NT2/D1 (cell line): Measurements from ENCODE around the gene NTM.
A peak's percentile ranks its signal among the peaks of the same experiment; 100 is the strongest.

Experiments used
- DNase-seq: peaks from one replicate; pipeline ENCODE4 v3.0.0-alpha.2; 2011; ENCODE audit warnings: low read depth, low spot score
- H3K27me3 ChIP-seq: 2 replicates; pipeline ENCODE4 v1.6.0; 2011; ENCODE audit warnings: mild to moderate bottlenecking; ENCODE audit not compliant: insufficient read length, insufficient read depth
- H3K36me3 ChIP-seq: 2 replicates; pipeline ENCODE4 v1.6.1; 2011; ENCODE audit warnings: mild to moderate bottlenecking, low read length, mixed read lengths; ENCODE audit not compliant: insufficient read depth, insufficient read length
- H3K4me1 ChIP-seq: 2 replicates; pipeline ENCODE4 v1.5.1; 2011; ENCODE audit not compliant: insufficient read depth, insufficient read length
- H3K4me3 ChIP-seq: 2 replicates; pipeline ENCODE4 v1.5.1; 2011; ENCODE audit warnings: low read depth; ENCODE audit not compliant: insufficient read length
- H3K9ac ChIP-seq: 2 replicates; pipeline ENCODE4 v1.6.0; 2011; ENCODE audit warnings: low read depth; ENCODE audit not compliant: insufficient read length
- H3K9me3 ChIP-seq: 2 replicates; pipeline ENCODE4 v1.5.1; 2011; ENCODE audit warnings: mild to moderate bottlenecking, low read length; ENCODE audit not compliant: insufficient read depth
- SUZ12 ChIP-seq: IDR thresholded peaks from 2 replicates; pipeline ENCODE4 v1.6.1; 2011; ENCODE audit not compliant: insufficient read length, insufficient read depth; ENCODE audit errors: extremely low read depth
- YY1 ChIP-seq: IDR thresholded peaks from 2 replicates; pipeline ENCODE4 v1.6.1; 2011; ENCODE audit not compliant: insufficient read length, insufficient read depth
- ZNF274 ChIP-seq: IDR thresholded peaks from 2 replicates; pipeline ENCODE4 v1.6.1; 2011; ENCODE audit warnings: mild to moderate bottlenecking, low read depth, low read length

The NTM gene

DNA sequence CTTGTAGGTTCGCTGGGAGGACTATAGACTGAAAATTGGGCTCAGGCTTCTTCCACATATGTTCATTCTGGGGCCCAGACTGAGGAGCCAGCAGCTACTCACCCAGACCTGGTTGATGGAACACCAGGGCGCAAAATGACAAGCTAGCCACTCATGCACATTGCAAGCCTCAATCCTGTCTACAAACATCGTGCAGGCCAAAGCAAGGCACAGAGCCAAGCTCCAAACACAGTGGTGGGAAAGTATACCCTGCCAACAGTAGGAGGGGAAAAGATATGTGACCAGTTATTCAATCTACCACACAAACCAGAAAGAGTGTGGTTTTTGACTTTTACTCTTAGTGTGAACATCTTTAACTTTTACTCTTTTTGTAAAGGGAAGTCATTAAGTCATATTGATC, 660.5 kb downstream of the NTM start:
- Histone ChIP-seq H3K36me3 (no peaks in the 10 kb centered on the region), H3K27me3 (no peaks in the 10 kb centered on the region), H3K4me1 (no peaks in the 10 kb centered on the region), H3K9me3 (no peaks in the 10 kb centered on the region), H3K9ac (no peak overlapping the region), H3K4me3 (no peak overlapping the region)
- DNase-seq, result no peak
- TF ChIP-seq YY1 (no peak), SUZ12 (no peak), ZNF274 (no peak)

DNA sequence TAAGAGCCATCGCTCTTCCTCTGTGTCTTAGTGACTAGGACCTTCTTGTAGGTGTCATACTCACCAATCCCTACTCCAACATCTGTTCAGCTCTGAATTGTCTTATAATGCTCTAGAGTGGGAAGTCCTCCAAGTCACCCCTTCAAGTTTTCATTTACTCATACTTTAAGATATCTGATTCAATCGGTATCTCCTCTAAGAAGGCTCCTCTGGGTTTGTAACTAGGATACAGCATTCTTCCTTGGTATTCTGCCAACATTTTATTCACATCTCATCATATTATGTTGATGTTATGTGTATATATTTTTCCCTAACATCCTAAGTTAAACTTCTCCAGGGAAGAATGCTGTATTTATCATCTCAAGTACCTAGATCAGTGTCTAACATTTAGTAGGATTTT, 662.1 kb downstream of the NTM start:
- DNase-seq, result no peak
- no peak for TF ChIP-seq ZNF274
- TF ChIP-seq SUZ12, result no peak
- no peak for TF ChIP-seq YY1
- Histone ChIP-seq H3K4me3 (no peak overlapping the region), H3K27me3 (no peaks in the 10 kb centered on the region), H3K4me1 (no peaks in the 10 kb centered on the region), H3K36me3 (no peaks in the 10 kb centered on the region), H3K9me3 (no peaks in the 10 kb centered on the region), H3K9ac (no peak overlapping the region)

DNA sequence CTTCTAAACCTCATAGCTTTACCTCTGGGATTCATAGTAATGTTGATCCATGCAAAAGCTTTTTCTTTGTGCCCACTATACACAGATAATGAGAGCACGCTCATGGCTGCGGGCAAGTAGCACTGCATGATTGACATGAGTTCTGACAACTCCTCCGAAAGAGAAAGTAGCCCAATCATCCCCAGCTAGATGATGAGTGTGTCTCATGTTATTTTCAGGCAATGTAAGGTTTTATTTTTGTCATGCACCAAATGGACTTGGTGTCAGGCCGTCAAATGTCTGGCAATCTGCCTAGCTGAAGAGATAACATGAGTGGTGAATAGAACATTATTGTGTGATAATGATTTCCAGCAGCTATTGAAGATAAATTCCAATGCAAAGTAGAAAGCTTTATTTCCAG, 662.6 kb downstream of the NTM start:
- no peaks in the 10 kb centered on the region for H3K9me3 ChIP-seq
- H3K36me3 ChIP-seq, result no peaks in the 10 kb centered on the region
- no peaks in the 10 kb centered on the region for H3K4me1 ChIP-seq
- H3K4me3 ChIP-seq, result no peak overlapping the region
- TF ChIP-seq YY1, result no peak
- no peak for TF ChIP-seq SUZ12
- no peak for TF ChIP-seq ZNF274
- no peak for DNase-seq
- no peak overlapping the region for H3K9ac ChIP-seq
- H3K27me3 ChIP-seq, result no peaks in the 10 kb centered on the region

GRCh38 chr11:132035228-132035627, 664.8 kb downstream of the NTM start:
- Histone ChIP-seq H3K4me1 (no peaks in the 10 kb centered on the region), H3K9ac (no peak overlapping the region), H3K4me3 (no peak overlapping the region), H3K9me3 (no peaks in the 10 kb centered on the region), H3K27me3 (no peaks in the 10 kb centered on the region), H3K36me3 (no peaks in the 10 kb centered on the region)
- no peak for DNase-seq
- TF ChIP-seq ZNF274, result no peak
- no peak for TF ChIP-seq SUZ12
- no peak for TF ChIP-seq YY1

DNA sequence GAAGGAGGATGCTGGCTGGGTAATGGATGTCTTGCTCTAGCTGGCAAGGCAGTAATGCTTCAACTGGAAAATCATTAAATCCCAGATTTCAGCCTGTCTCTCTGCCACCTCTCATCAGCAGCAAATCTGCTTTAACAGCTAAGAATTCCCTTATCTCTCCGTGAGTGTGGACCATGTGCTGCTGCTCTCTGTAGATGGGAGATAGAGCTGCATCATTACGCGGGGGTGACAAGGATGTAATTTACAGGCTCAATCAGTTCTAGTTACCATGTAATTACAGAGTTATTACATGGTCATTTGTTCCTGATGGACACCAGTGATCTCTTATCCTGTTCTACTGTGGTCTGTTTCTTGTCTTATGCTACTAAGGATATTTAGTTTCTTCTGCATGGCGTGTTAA, 665.4 kb downstream of the NTM start:
- Histone ChIP-seq H3K4me1 (no peaks in the 10 kb centered on the region), H3K9me3 (no peaks in the 10 kb centered on the region), H3K36me3 (no peaks in the 10 kb centered on the region), H3K27me3 (no peaks in the 10 kb centered on the region), H3K9ac (no peak overlapping the region), H3K4me3 (no peak overlapping the region)
- TF ChIP-seq ZNF274, result no peak
- DNase-seq, result no peak

- Histone ChIP-seq H3K4me3 (no peak overlapping the region), H3K4me1 (no peaks in the 10 kb centered on the region), H3K9ac (no peak overlapping the region), H3K27me3 (no peaks in the 10 kb centered on the region), H3K36me3 (no peaks in the 10 kb centered on the region), H3K9me3 (no peaks in the 10 kb centered on the region)
- no peak for DNase-seq
- TF ChIP-seq ZNF274 (no peak), YY1 (no peak), SUZ12 (no peak)
Observed at GRCh38 chr11:132036220-132036619, 665.8 kb downstream of the NTM start.

GRCh38 chr11:132036746-132037466, 666.5 kb downstream of the NTM start:
- H3K9ac ChIP-seq, result no peak overlapping the region
- no peak for TF ChIP-seq YY1
- no peak for TF ChIP-seq SUZ12
- TF ChIP-seq ZNF274, result no peak
- no peak overlapping the region for H3K4me3 ChIP-seq
- H3K9me3 ChIP-seq, result no peaks in the 10 kb centered on the region
- no peaks in the 10 kb centered on the region for H3K27me3 ChIP-seq
- H3K36me3 ChIP-seq, result no peaks in the 10 kb centered on the region
- H3K4me1 ChIP-seq, result no peaks in the 10 kb centered on the region
- DNase-seq, result no peak

GRCh38 chr11:132037467-132037862, 667.0 kb downstream of the NTM start:
- no peak overlapping the region for H3K4me3 ChIP-seq
- H3K9ac ChIP-seq, result no peak overlapping the region
- H3K4me1 ChIP-seq, result no peaks in the 10 kb centered on the region
- no peaks in the 10 kb centered on the region for H3K9me3 ChIP-seq
- no peaks in the 10 kb centered on the region for H3K27me3 ChIP-seq
- TF ChIP-seq SUZ12, result no peak
- no peak for TF ChIP-seq YY1
- TF ChIP-seq ZNF274, result no peak
- DNase-seq, result peak; percentile 33
- H3K36me3 ChIP-seq, result no peaks in the 10 kb centered on the region
